HG03045 (cell line): Measurements from ENCODE around the gene SAMD13.

ENCODE experiments used
- ATAC-seq: cut with Tn5 transposase; IDR thresholded peaks from one replicate; pipeline ENCODE4 v1.9.1; 2021; ENCODE audit warnings: mild to moderate bottlenecking, moderate library complexity; ENCODE audit not compliant: unreplicated experiment

SAMD13 gene

GRCh38 chr1:84301004-84301784 is at the start of gene SAMD13:
SAMD13 (plus strand) TSS chr1:84301708; CDS start chr1:84303235, 1,527 bp downstream.
- no peak for ATAC-seq

GRCh38 chr1:84253036-84253435 is 48.5 kb upstream of the SAMD13 start:
- ATAC-seq = no peak

GRCh38 chr1:84253891-84254290 is 47.6 kb upstream of the SAMD13 start:
- ATAC-seq = no peak

GRCh38 chr1:84254703-84255238 is 46.7 kb upstream of the SAMD13 start:
- no peak for ATAC-seq

- ATAC-seq = no peak
These were observed 45.9 kb upstream of the SAMD13 start for GRCh38 chr1:84255582-84255981.

- no peak for ATAC-seq
These were observed 43.9 kb upstream of the SAMD13 start for GRCh38 chr1:84257617-84258016.

- no peak for ATAC-seq
These were observed 42.1 kb upstream of the SAMD13 start for GRCh38 chr1:84259376-84259775.

- ATAC-seq = no peak
These were observed 41.5 kb upstream of the SAMD13 start for GRCh38 chr1:84259989-84260388.

- no peak for ATAC-seq
These were observed 40.5 kb upstream of the SAMD13 start for GRCh38 chr1:84260852-84261518.

GRCh38 chr1:84264961-84265360 is 36.5 kb upstream of the SAMD13 start:
- ATAC-seq = no peak

- ATAC-seq = no peak
These were observed 35.6 kb upstream of the SAMD13 start for GRCh38 chr1:84265867-84266266.

GRCh38 chr1:84266748-84267147 is 34.8 kb upstream of the SAMD13 start:
- ATAC-seq = no peak

- ATAC-seq = no peak
These were observed 34.0 kb upstream of the SAMD13 start for GRCh38 chr1:84267476-84267875.

GRCh38 chr1:84268346-84268745 is 33.2 kb upstream of the SAMD13 start:
- no peak for ATAC-seq

- ATAC-seq = no peak
These were observed 32.2 kb upstream of the SAMD13 start for GRCh38 chr1:84269306-84269705.

- peak; percentile 96 for ATAC-seq
These were observed 29.9 kb upstream of the SAMD13 start for GRCh38 chr1:84271441-84272151.

- no peak for ATAC-seq
These were observed 29.1 kb upstream of the SAMD13 start for GRCh38 chr1:84272401-84272800.

- no peak for ATAC-seq
These were observed 24.0 kb upstream of the SAMD13 start for GRCh38 chr1:84277343-84278059.

GRCh38 chr1:84278905-84279304 is 22.6 kb upstream of the SAMD13 start:
- ATAC-seq = no peak

GRCh38 chr1:84280912-84281311 is 20.6 kb upstream of the SAMD13 start:
- no peak for ATAC-seq

- no peak for ATAC-seq
These were observed 18.7 kb upstream of the SAMD13 start for GRCh38 chr1:84282780-84283333.
